ENCODE data around the gene HTR3B.
"Not testable (repeated sequence)": the region's sequence is repeated elsewhere in the genome, so short reads cannot be mapped to it uniquely, and the experiment has no call there.

The HTR3B gene

DNA sequence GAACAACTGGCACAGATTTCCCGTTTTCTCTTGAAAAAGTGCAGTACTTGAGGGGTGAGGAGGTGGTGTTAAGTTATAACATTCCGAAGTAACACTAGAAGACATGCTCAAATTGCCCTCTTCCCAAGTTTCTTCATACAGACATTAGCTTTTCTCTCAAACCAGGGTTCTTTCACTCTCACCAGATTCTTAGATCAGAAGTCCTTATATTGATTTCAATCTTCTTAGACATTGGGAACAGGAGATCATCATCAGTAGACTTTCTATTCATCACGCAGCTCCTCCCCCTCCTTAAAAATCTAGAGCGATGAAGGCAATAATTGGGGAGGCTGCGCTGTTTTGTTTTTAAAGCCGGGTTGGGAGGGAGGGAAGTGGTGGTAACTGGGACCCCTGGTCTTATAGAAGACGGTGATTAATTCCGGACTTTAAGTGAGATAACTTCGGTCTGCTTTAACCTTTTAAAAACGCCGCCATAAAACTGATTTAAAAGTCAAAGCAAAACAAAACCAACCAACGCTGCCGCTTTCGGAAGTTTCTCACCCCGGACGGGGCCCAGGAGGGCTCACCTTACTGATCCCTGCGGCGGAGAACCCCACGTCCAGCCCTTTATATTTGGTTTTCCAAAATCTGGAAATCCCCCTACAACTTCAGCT, 29.9 kb upstream of the HTR3B start:
- Histone ChIP-seq H3K4me3 (ENCODE audit: low read depth, low read length) (peak overlapping the region; percentile 56), H3K27me3 (ENCODE audit: control insufficient read depth, insufficient read depth, low read length) (no peaks in the 10 kb centered on the region), H3K4me1 (ENCODE audit: control insufficient read depth, insufficient read depth, low read length) (peaks cover 21% of the 10 kb centered on the region), H3K36me3 (ENCODE audit: control insufficient read depth, insufficient read depth, low read length) (peaks cover 3% of the 10 kb centered on the region), H3K9me3 (ENCODE audit: control insufficient read depth, insufficient read depth, low read length) (no peaks in the 10 kb centered on the region), H3K9ac (ENCODE audit: low read depth, low read length) (peak overlapping the region; percentile 27)

- peaks cover 21% of the 10 kb centered on the region for H3K4me1 ChIP-seq (ENCODE audit: control insufficient read depth, insufficient read depth, low read length)
- H3K4me3 ChIP-seq (ENCODE audit: low read depth, low read length), result peak within 1 kb of the TSS; percentile 81
- no peaks in the 10 kb centered on the region for H3K27me3 ChIP-seq (ENCODE audit: control insufficient read depth, insufficient read depth, low read length)
Observed at GRCh38 chr11:113875234-113876073, 29.1 kb upstream of the HTR3B start, which contains the start of gene USP28. Gene USP28 (minus strand): TSS chr11:113875572. CDS start chr11:113875501, 71 bp downstream.

DNA sequence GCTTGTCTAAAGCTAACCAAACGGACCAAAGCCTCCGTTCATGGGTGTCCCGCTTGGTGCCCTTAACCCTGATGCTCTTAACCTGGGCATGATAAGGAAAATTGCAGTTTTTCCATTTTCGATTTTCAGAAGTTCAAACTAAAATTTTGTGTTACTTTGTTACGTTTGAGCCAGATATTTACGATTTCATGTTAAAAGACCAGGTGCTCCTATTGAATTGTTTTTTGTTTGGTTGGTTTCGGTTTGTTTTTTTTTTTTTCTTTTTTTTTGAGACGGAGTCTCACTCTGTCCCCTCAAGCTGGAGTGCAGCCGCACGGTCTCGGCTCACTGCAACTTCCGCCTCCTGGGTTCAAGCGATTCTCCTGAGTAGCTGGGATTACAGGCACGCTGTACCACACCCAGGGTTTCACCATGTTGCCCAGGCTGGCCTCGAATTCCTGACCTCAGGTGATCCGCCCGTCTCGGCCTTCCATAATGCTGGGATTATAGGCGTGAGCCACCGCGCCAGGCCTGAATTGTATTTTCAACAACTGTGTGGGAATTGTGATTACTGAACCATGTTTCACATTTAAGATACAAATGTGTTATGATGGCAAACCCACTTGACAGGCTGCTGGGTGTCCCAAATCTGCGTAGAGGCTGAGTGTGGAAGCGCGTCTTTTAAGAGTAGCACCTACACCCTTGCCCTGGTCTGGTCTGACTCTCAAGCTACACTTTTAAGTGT, 28.4 kb upstream of the HTR3B start:
- Histone ChIP-seq H3K27me3 (ENCODE audit: control insufficient read depth, insufficient read depth, low read length) (no peaks in the 10 kb centered on the region), H3K4me3 (ENCODE audit: low read depth, low read length) (peak overlapping the region; percentile 81), H3K36me3 (ENCODE audit: control insufficient read depth, insufficient read depth, low read length) (peaks cover 3% of the 10 kb centered on the region), H3K4me1 (ENCODE audit: control insufficient read depth, insufficient read depth, low read length) (peaks cover 17% of the 10 kb centered on the region), H3K9ac (ENCODE audit: low read depth, low read length) (peak overlapping the region; percentile 41), H3K9me3 (ENCODE audit: control insufficient read depth, insufficient read depth, low read length) (no peaks in the 10 kb centered on the region)

More at GRCh38 chr11:113875234-113876073, 29.1 kb upstream of the HTR3B start, which contains the start of gene USP28:
- no peaks in the 10 kb centered on the region for H3K9me3 ChIP-seq (ENCODE audit: control insufficient read depth, insufficient read depth, low read length)
- H3K36me3 ChIP-seq (ENCODE audit: control insufficient read depth, insufficient read depth, low read length), result peaks cover 3% of the 10 kb centered on the region
- H3K9ac ChIP-seq (ENCODE audit: low read depth, low read length), result peak within 1 kb of the TSS; percentile 41

- H3K27me3 ChIP-seq (ENCODE audit: control insufficient read depth, insufficient read depth, low read length), result no peaks in the 10 kb centered on the region
- peaks cover under 1% of the 10 kb centered on the region for H3K36me3 ChIP-seq (ENCODE audit: control insufficient read depth, insufficient read depth, low read length)
- no peaks in the 10 kb centered on the region for H3K9me3 ChIP-seq (ENCODE audit: control insufficient read depth, insufficient read depth, low read length)
- peaks cover 13% of the 10 kb centered on the region for H3K4me1 ChIP-seq (ENCODE audit: control insufficient read depth, insufficient read depth, low read length)
- H3K4me3 ChIP-seq (ENCODE audit: low read depth, low read length), result peak overlapping the region; percentile 81
- H3K9ac ChIP-seq (ENCODE audit: low read depth, low read length), result no peak overlapping the region
Observed at GRCh38 chr11:113876798-113877669, 27.6 kb upstream of the HTR3B start.

DNA sequence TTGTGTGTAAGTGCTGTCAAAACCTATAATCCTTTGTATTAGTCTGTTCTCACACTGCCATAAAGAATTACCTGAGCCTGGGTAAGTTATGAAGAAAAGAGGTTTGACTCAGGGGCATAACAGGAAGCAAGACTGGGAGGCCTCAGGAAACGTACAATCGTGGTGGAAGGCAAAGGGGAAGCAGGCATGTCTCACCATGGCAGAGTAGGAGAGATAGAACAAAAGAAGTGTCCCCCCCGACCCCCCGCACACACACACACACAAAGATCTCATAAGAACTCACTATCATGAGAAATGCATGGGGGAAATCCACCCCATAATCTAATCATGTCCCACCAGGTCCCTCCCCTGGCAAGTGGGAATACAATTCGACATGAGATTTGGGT, 26.9 kb upstream of the HTR3B start:
- peaks cover 9% of the 10 kb centered on the region for H3K4me1 ChIP-seq (ENCODE audit: control insufficient read depth, insufficient read depth, low read length)
- no peaks in the 10 kb centered on the region for H3K9me3 ChIP-seq (ENCODE audit: control insufficient read depth, insufficient read depth, low read length)
- no peaks in the 10 kb centered on the region for H3K27me3 ChIP-seq (ENCODE audit: control insufficient read depth, insufficient read depth, low read length)
- no peaks in the 10 kb centered on the region for H3K36me3 ChIP-seq (ENCODE audit: control insufficient read depth, insufficient read depth, low read length)
- H3K4me3 ChIP-seq (ENCODE audit: low read depth, low read length), result no peak overlapping the region
- no peak overlapping the region for H3K9ac ChIP-seq (ENCODE audit: low read depth, low read length)

- not testable (repeated sequence) for H3K4me1 ChIP-seq (ENCODE audit: control insufficient read depth, insufficient read depth, low read length); H3K4me3 ChIP-seq (ENCODE audit: low read depth, low read length); H3K36me3 ChIP-seq (ENCODE audit: control insufficient read depth, insufficient read depth, low read length); H3K9me3 ChIP-seq (ENCODE audit: control insufficient read depth, insufficient read depth, low read length); H3K9ac ChIP-seq (ENCODE audit: low read depth, low read length); H3K27me3 ChIP-seq (ENCODE audit: control insufficient read depth, insufficient read depth, low read length)
Observed at GRCh38 chr11:113879446-113879845, 25.1 kb upstream of the HTR3B start.

DNA sequence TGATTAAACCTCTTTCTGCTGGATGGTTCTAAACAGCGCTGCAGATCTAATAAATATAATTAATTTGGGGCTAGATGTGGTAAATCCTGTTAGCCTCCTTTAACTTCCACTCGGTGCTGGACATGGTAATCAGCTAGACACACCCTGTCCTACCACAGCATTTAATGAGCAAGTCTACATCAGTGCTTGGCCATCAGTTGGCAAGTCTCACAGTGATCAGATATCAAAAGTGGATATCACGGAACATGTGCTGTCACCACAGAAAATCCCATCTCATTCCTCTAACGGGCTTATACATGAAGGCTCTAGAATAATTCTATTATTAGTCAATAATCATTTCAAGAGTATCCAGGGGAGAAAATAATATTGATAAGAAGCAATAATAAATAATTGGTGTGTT, 23.6 kb upstream of the HTR3B start:
- Histone ChIP-seq H3K4me3 (ENCODE audit: low read depth, low read length) (no peak overlapping the region), H3K9me3 (ENCODE audit: control insufficient read depth, insufficient read depth, low read length) (no peaks in the 10 kb centered on the region), H3K27me3 (ENCODE audit: control insufficient read depth, insufficient read depth, low read length) (no peaks in the 10 kb centered on the region), H3K36me3 (ENCODE audit: control insufficient read depth, insufficient read depth, low read length) (no peaks in the 10 kb centered on the region), H3K4me1 (ENCODE audit: control insufficient read depth, insufficient read depth, low read length) (peaks cover 11% of the 10 kb centered on the region), H3K9ac (ENCODE audit: low read depth, low read length) (no peak overlapping the region)

- no peaks in the 10 kb centered on the region for H3K36me3 ChIP-seq (ENCODE audit: control insufficient read depth, insufficient read depth, low read length)
- peaks cover 11% of the 10 kb centered on the region for H3K4me1 ChIP-seq (ENCODE audit: control insufficient read depth, insufficient read depth, low read length)
- no peak overlapping the region for H3K9ac ChIP-seq (ENCODE audit: low read depth, low read length)
- no peak overlapping the region for H3K4me3 ChIP-seq (ENCODE audit: low read depth, low read length)
- no peaks in the 10 kb centered on the region for H3K9me3 ChIP-seq (ENCODE audit: control insufficient read depth, insufficient read depth, low read length)
- no peaks in the 10 kb centered on the region for H3K27me3 ChIP-seq (ENCODE audit: control insufficient read depth, insufficient read depth, low read length)
Observed at GRCh38 chr11:113881856-113882255, 22.7 kb upstream of the HTR3B start.

GRCh38 chr11:113884361-113884836, 20.2 kb upstream of the HTR3B start:
- Histone ChIP-seq H3K36me3 (ENCODE audit: control insufficient read depth, insufficient read depth, low read length) (no peaks in the 10 kb centered on the region), H3K27me3 (ENCODE audit: control insufficient read depth, insufficient read depth, low read length) (no peaks in the 10 kb centered on the region), H3K4me3 (ENCODE audit: low read depth, low read length) (no peak overlapping the region), H3K4me1 (ENCODE audit: control insufficient read depth, insufficient read depth, low read length) (peaks cover 10% of the 10 kb centered on the region), H3K9me3 (ENCODE audit: control insufficient read depth, insufficient read depth, low read length) (no peaks in the 10 kb centered on the region), H3K9ac (ENCODE audit: low read depth, low read length) (no peak overlapping the region)

DNA sequence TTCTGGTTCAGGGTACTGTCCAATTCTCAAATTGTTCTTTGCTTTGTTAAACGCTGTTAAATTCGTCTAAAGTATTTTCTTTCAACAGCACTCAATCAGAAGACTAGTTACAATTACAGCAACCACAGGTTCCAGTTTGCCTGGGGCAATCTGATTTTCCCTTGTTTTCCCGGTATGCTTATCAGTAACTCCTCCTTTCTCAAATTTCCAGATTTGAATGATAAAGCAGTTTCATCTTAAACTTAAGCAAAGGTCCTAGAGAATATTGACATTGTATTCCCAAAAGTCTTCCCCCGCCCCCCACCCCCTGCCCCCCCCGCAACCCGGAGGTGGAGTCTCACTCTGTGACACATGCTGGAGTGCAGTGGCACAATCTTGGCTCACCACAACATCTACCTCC, 18.7 kb upstream of the HTR3B start:
- no peaks in the 10 kb centered on the region for H3K9me3 ChIP-seq (ENCODE audit: control insufficient read depth, insufficient read depth, low read length)
- peaks cover 10% of the 10 kb centered on the region for H3K4me1 ChIP-seq (ENCODE audit: control insufficient read depth, insufficient read depth, low read length)
- no peak overlapping the region for H3K9ac ChIP-seq (ENCODE audit: low read depth, low read length)
- no peaks in the 10 kb centered on the region for H3K27me3 ChIP-seq (ENCODE audit: control insufficient read depth, insufficient read depth, low read length)
- no peak overlapping the region for H3K4me3 ChIP-seq (ENCODE audit: low read depth, low read length)
- H3K36me3 ChIP-seq (ENCODE audit: control insufficient read depth, insufficient read depth, low read length), result no peaks in the 10 kb centered on the region

DNA sequence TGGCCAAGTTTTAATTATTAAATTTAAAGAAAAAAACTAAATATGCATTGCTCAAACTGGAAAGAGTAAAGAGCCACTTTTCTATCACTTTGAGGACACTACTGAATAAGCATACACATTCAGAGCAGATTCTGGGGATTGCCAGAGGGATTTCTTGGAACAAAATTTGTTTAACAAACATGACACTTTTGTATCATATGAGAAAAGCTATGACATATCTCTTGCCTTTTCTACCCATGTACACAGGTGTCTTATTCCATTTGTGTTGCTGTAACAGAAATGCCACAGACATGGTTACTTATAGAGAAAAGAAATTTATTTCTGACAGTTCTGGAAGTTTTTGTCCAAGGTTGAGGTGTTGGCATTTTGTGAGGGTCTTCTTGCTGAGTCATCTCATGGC, 15.7 kb upstream of the HTR3B start:
- Histone ChIP-seq H3K9ac (ENCODE audit: low read depth, low read length) (no peak overlapping the region), H3K4me1 (ENCODE audit: control insufficient read depth, insufficient read depth, low read length) (peaks cover 10% of the 10 kb centered on the region), H3K9me3 (ENCODE audit: control insufficient read depth, insufficient read depth, low read length) (no peaks in the 10 kb centered on the region), H3K4me3 (ENCODE audit: low read depth, low read length) (no peak overlapping the region), H3K27me3 (ENCODE audit: control insufficient read depth, insufficient read depth, low read length) (no peaks in the 10 kb centered on the region), H3K36me3 (ENCODE audit: control insufficient read depth, insufficient read depth, low read length) (no peaks in the 10 kb centered on the region)

Data from iPS-15b (cell line).